ENCODE results near the gene PLEKHA7.

The PLEKHA7 gene

GRCh38 chr11:16902182-16902581 is 112.0 kb downstream of the PLEKHA7 start:
- Histone ChIP-seq H3K27me3 (replicated peaks) (no peaks in the 10 kb centered on the region), H3K27ac (no peak overlapping the region), H3K36me3 (replicated peaks) (no peaks in the 10 kb centered on the region), H3K4me3 (ENCODE audit: low read depth, low read length) (no peak overlapping the region)
- in situ Hi-C loops (cut with HindIII; ENCODE audit: low pct_ligation_motif_present, low sequenced_read_pairs), result no loop called here
- no peak for TF ChIP-seq CTCF (IDR thresholded peaks at IDR 0.05; ENCODE audit: low read depth, low read length, missing control alignments)
- DNase-seq, result no peak

GRCh38 chr11:16900491-16900890 is 113.7 kb downstream of the PLEKHA7 start:
- H3K27ac ChIP-seq, result no peak overlapping the region
- in situ Hi-C loops (cut with HindIII; ENCODE audit: low pct_ligation_motif_present, low sequenced_read_pairs), result no loop called here
- no peak for TF ChIP-seq CTCF (IDR thresholded peaks at IDR 0.05; ENCODE audit: low read depth, low read length, missing control alignments)
- no peaks in the 10 kb centered on the region for H3K36me3 ChIP-seq (replicated peaks)
- DNase-seq, result no peak
- no peak overlapping the region for H3K4me3 ChIP-seq (ENCODE audit: low read depth, low read length)
- H3K27me3 ChIP-seq (replicated peaks), result no peaks in the 10 kb centered on the region

GRCh38 chr11:16899708-16900303 is 114.4 kb downstream of the PLEKHA7 start:
- in situ Hi-C loops (cut with HindIII; ENCODE audit: low pct_ligation_motif_present, low sequenced_read_pairs), result no loop called here
- H3K36me3 ChIP-seq (replicated peaks), result no peaks in the 10 kb centered on the region
- DNase-seq, result no peak

GRCh38 chr11:16898274-16898985 is 115.8 kb downstream of the PLEKHA7 start:
- Histone ChIP-seq H3K36me3 (replicated peaks) (no peaks in the 10 kb centered on the region), H3K4me3 (ENCODE audit: low read depth, low read length) (no peak overlapping the region), H3K27me3 (replicated peaks) (no peaks in the 10 kb centered on the region), H3K27ac (no peak overlapping the region)
- no peak for TF ChIP-seq CTCF (IDR thresholded peaks at IDR 0.05; ENCODE audit: low read depth, low read length, missing control alignments)
- in situ Hi-C loops (cut with HindIII; ENCODE audit: low pct_ligation_motif_present, low sequenced_read_pairs), result no loop called here
- DNase-seq, result no peak

More at GRCh38 chr11:16899708-16900303, 114.4 kb downstream of the PLEKHA7 start:
- no peak overlapping the region for H3K27ac ChIP-seq
- H3K27me3 ChIP-seq (replicated peaks), result no peaks in the 10 kb centered on the region
- no peak for TF ChIP-seq CTCF (IDR thresholded peaks at IDR 0.05; ENCODE audit: low read depth, low read length, missing control alignments)
- no peak overlapping the region for H3K4me3 ChIP-seq (ENCODE audit: low read depth, low read length)

- H3K4me3 ChIP-seq (ENCODE audit: low read depth, low read length), result no peak overlapping the region
- H3K27me3 ChIP-seq (replicated peaks), result no peaks in the 10 kb centered on the region
- H3K27ac ChIP-seq, result no peak overlapping the region
- in situ Hi-C loops (cut with HindIII; ENCODE audit: low pct_ligation_motif_present, low sequenced_read_pairs), result no loop called here
- no peak for TF ChIP-seq CTCF (IDR thresholded peaks at IDR 0.05; ENCODE audit: low read depth, low read length, missing control alignments)
- no peaks in the 10 kb centered on the region for H3K36me3 ChIP-seq (replicated peaks)
- DNase-seq, result no peak
Observed at GRCh38 chr11:16897470-16898061, 116.6 kb downstream of the PLEKHA7 start.
